ENCODE results near the gene RNF44.
A peak's percentile ranks its signal among the peaks of the same experiment; 100 is the strongest.
"Not testable (repeated sequence)": the region's sequence is repeated elsewhere in the genome, so short reads cannot be mapped to it uniquely, and the experiment has no call there.

RNF44 gene

GRCh38 chr5:176550937-176551336 is 13.7 kb upstream of the RNF44 start:
- not testable (repeated sequence) for DNase-seq

DNA sequence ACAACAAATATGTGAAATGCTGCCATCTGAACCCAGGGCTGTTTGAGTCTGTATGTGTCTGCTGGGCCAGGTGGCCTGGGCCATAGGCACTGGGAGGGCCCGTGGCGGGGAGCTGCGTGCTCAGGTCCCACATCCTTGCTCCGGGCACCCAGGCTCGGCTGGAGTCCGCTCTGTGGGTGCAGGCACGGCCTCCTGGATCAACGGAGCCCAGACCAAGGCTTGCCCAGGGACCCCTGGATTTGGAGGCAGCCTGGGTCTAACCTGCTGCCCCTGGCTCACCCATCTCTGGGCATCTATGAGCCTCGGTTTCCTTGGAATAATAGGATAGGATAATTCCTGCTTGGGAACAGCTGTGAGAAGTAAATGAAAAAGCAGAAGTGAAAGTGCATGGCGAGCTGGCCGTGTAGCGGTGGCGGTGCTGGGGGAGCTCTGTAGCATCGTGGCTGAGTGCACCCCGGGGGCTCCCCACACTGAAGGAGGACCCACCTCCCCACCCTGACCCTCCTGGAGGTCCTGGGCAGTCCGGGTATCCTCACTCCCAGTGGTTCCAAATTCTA is 13.2 kb upstream of the RNF44 start:
- no peak for DNase-seq

DNA sequence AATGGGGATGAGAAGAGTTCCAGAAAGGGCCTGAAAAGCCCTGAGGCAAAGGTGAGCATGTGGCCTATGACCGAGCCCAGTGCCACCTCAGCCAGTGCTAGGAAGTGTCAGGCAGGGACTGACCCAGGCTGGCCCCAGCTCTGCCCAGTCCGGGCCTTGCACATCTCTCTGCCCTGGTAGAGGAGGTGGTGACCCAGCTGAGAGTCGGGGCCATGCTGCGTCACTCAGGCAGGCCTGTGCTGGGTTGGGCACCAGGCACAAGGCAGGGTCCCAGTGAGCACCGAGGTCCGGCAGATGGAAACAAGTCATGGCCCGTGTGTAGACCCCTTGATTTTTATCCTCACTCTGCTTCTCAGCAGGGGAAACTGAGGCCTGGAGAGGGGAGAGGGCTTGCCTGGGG is 12.7 kb upstream of the RNF44 start:
- no peak for DNase-seq

GRCh38 chr5:176548967-176549444 is 11.8 kb upstream of the RNF44 start, which contains the start of gene CDHR2:
TSS of gene CDHR2 (plus strand) at chr5:176549342. CDS start at chr5:176565353, 16,011 bp downstream.
- no peak for DNase-seq

- DNase-seq: no peak
These were observed 10.6 kb upstream of the RNF44 start for GRCh38 chr5:176547802-176548201.

GRCh38 chr5:176545737-176546509 is 8.7 kb upstream of the RNF44 start:
- DNase-seq: no peak

- DNase-seq: no peak
These were observed 8.2 kb upstream of the RNF44 start for GRCh38 chr5:176545388-176545736.

- DNase-seq: no peak
These were observed 6.4 kb upstream of the RNF44 start for GRCh38 chr5:176543428-176544182.

GRCh38 chr5:176542596-176543427 is 5.6 kb upstream of the RNF44 start:
- DNase-seq: no peak

DNA sequence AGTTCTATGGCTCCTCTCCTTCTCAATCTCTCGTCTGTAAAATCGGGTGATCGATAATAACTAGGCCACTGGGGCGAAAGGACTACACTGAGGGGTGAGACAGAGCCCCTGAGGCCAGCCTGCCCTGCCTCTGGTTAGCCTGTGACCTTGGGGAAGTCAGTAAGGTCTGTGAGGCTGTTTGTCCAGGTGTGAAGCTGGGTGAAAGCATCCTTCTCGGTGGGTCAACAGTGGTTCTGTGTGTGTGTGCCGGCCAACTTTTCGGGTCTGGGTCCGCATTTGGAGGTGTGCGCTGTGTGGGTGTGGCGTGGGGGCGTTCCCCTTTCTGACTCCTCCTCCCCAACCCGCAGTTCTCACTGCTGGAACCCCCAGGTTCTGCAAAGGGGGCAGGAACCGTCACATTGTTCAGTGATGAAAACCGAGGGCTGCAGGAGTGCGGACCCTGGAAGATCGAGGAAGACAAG is 5.0 kb upstream of the RNF44 start:
- DNase-seq: no peak

- DNase-seq: no peak
These were observed 4.3 kb upstream of the RNF44 start for GRCh38 chr5:176541338-176542134.

GRCh38 chr5:176540956-176541337 is 3.7 kb upstream of the RNF44 start:
- DNase-seq: no peak

- no peak for DNase-seq
These were observed 3.3 kb upstream of the RNF44 start for GRCh38 chr5:176540476-176540899.

GRCh38 chr5:176538989-176539384 is 1.8 kb upstream of the RNF44 start:
- DNase-seq: no peak

DNA sequence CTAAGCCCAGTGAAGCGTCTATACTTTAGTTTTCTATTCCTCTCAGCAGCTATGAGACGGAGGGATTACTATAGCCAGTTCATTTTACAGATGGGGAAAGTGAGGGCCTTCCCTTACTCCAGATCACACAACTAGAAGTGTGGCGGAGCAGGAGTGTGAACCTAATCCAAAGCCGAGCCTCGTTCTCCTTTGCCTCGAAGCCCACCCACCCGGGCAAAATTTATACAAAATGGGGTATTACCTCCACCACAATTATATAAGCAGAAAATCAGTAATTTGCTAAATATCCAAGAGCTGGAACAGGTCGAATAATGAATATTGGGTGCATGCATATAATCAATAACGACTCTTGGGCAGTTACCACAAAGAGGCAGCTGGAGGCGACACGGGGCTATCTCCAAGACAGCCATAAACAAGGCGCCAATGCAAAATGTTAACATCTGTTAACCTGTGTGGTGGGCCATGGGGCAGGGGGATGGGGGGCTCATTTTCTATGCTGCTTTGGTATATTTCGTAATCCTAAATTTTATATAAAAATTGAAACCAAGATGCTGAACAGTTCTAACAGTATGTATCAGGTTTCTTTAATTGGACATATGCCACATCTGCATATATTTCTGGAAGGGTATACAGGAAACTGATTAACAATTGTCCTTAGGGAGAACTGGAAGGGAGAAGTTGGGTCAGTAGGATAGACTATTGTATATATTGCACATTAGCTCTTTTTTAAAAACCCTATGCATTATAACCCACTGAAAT is 1.2 kb upstream of the RNF44 start:
- no peak for DNase-seq

GRCh38 chr5:176537554-176538229 is 490 bp upstream of the RNF44 start:
- DNase-seq: peak; percentile 99

DNA sequence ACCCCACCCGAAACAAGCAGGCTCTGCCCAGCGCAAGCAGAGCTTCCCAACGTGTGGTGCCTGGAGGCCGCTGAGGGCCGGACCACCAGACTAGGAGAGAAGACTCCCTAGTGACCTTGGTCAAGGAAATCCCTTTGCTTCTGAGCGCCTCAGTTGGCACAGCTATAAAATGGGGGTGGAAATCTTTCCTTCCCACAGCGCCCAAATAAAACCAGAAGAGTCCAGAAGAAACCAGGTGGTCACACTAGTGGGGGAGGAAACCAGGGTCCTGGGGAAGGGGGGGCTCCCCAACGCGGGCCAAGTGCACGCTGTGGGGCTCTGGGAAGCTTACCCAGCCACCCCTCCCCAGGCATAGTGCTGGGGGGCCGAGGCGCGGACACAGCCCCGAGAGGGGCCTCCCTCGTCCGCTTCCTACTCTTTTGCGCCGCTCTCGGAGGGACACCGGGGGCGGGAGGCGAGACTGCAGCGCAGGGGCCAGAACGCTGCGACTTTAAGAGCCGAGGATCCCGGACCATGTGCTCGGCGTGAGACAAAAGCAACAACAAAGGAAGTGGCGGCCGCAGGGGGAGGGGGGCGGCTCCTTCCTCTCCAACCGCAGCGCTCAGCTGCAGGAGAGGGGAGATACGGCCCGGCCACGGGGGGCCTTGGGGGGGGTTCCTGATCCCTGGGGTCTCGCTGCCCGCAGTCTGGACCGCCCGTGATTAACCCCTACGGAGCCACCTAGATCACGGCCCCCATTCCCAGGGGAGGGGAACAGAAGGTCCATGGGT is 885 bp downstream of the RNF44 start:
- DNase-seq: no peak

- DNase-seq: no peak
These were observed 1.5 kb downstream of the RNF44 start for GRCh38 chr5:176535664-176536131.

- no peak for DNase-seq
These were observed 2.0 kb downstream of the RNF44 start for GRCh38 chr5:176535101-176535663.

Data from DMS 273 treated with DMSO at 0.1 percent for 48 hours (cell line).